SK-N-SH (cell line): ENCODE data around the gene CPEB1. TPM values are rescaled to one million over a fixed set of nuclear protein-coding genes. Genes with fewer than 3 reads are reported as not detected.

Source experiments
- CTCF ChIA-PET: fragments of 300-600, 350-600 bp; formaldehyde crosslinking; extraction: SDS; loops from one replicate; lab custom pipeline; 2021; lab: Yijun Ruan, JAX
- POLR2A ChIA-PET: fragments of 350-600 bp; sonication (Branson Sonifier 250); formaldehyde crosslinking; extraction: SDS; loops from one replicate; lab custom pipeline; 2020; ENCODE audit warnings: antibody characterized with exemption, inconsistent platforms; lab: Yijun Ruan, JAX
- DNase-seq: peaks from one replicate; pipeline ENCODE4 v3.0.0; 2012
- H2AFZ ChIP-seq: fragments of 200-600 bp; sonication (generic); 2 replicates; pipeline ENCODE4 v1.8.1; 2016; ENCODE audit warnings: antibody characterized with exemption, mild to moderate bottlenecking, low read depth
- H3F3A ChIP-seq: fragments of 200-600 bp; sonication (generic); replicated peaks from 2 replicates; pipeline ENCODE3; 2016; ENCODE audit warnings: antibody characterized with exemption, mild to moderate bottlenecking; ENCODE audit not compliant: insufficient read depth
- H3K27ac ChIP-seq, 2 experiments: fragments of 200-500 bp in 1 of 2; fragments of 200-600 bp in 1 of 2; sonication (Bioruptor generic) in 1 of 2; sonication (generic), shearing (Covaris generic) in 1 of 2; 2 replicates each; pipeline versions ENCODE4 v1.5.1 to v1.6.1; 2014 to 2016; ENCODE audit warnings: low read depth in 2 of 2, inconsistent platforms in 1 of 2, low read length in 1 of 2, mild to moderate bottlenecking in 1 of 2, mixed read lengths in 1 of 2
- H3K27me3 ChIP-seq: fragments of 200-600 bp; sonication (generic), shearing (Covaris generic); 2 replicates; pipeline ENCODE4 v1.6.1; 2016; ENCODE audit warnings: mixed run types; ENCODE audit not compliant: insufficient read depth
- H3K36me3 ChIP-seq, 2 experiments: fragments of 200-500 bp in 1 of 2; fragments of 200-600 bp in 1 of 2; sonication (Bioruptor generic) in 1 of 2; sonication (generic) in 1 of 2; replicated peaks in 1 of 2; 2 replicates each; pipeline versions ENCODE3 to v1.5.1; 2014 to 2016; ENCODE audit warnings: low read length in 1 of 2, mild to moderate bottlenecking in 1 of 2; ENCODE audit not compliant: insufficient read depth in 2 of 2, control insufficient read depth in 1 of 2
- H3K4me1 ChIP-seq, 2 experiments: fragments of 200-500 bp in 1 of 2; fragments of 200-600 bp in 1 of 2; sonication (Bioruptor generic) in 1 of 2; sonication (generic), shearing (Covaris generic) in 1 of 2; 2 replicates each; pipeline versions ENCODE4 v1.5.1 to v1.6.1; 2014 to 2016; ENCODE audit warnings: low read depth in 1 of 2, low read length in 1 of 2, mixed run types in 1 of 2; ENCODE audit not compliant: insufficient read depth in 2 of 2, control insufficient read depth in 1 of 2
- H3K4me2 ChIP-seq: fragments of 200-600 bp; sonication (generic), shearing (Covaris generic); 2 replicates; pipeline ENCODE4 v1.6.1; 2017; ENCODE audit warnings: mixed run types
- H3K4me3 ChIP-seq, 2 experiments: fragments of 200-500 bp in 1 of 2; fragments of 200-600 bp in 1 of 2; sonication (Bioruptor generic) in 1 of 2; sonication (generic), shearing (Covaris generic) in 1 of 2; 2 replicates each; pipeline versions ENCODE4 v1.5.1 to v1.8.1; 2014 to 2016; ENCODE audit warnings: low read depth in 2 of 2, inconsistent platforms in 1 of 2, low read length in 1 of 2, mild to moderate bottlenecking in 1 of 2, mixed read lengths in 1 of 2, moderate library complexity in 1 of 2
- H3K79me2 ChIP-seq: fragments of 200-600 bp; sonication (generic); 2 replicates; pipeline ENCODE4 v1.8.1; 2017; ENCODE audit warnings: mild to moderate bottlenecking; ENCODE audit not compliant: insufficient read depth
- H3K9ac ChIP-seq: fragments of 200-600 bp; sonication (generic); 2 replicates; pipeline ENCODE4 v1.6.1; 2017; ENCODE audit warnings: mixed run types
- H3K9me2 ChIP-seq: fragments of 200-600 bp; sonication (generic); 2 replicates; pipeline ENCODE4 v1.6.1; 2017; ENCODE audit warnings: mixed run types
- H3K9me3 ChIP-seq: fragments of 200-600 bp; sonication (generic); 2 replicates; pipeline ENCODE4 v1.6.1; 2017; ENCODE audit warnings: mixed run types, mild to moderate bottlenecking, moderate library complexity
- H4K20me1 ChIP-seq: fragments of 200-600 bp; sonication (generic); 2 replicates; pipeline ENCODE4 v1.6.1; 2017; ENCODE audit warnings: mild to moderate bottlenecking, mixed run types; ENCODE audit not compliant: insufficient read depth
- CHD2 ChIP-seq: fragments of 150-350 bp; IDR thresholded peaks from 2 replicates; pipeline ENCODE4 v1.6.1; 2018; ENCODE audit warnings: low read length; ENCODE audit not compliant: partially characterized antibody
- EP300 ChIP-seq, 2 experiments: IDR thresholded peaks; 2 replicates each; pipeline versions ENCODE4 v1.4.0 to v1.6.1; 2012; ENCODE audit warnings: borderline replicate concordance in 1 of 2, low read depth in 1 of 2, low read length in 1 of 2
- FOSL2 ChIP-seq: IDR thresholded peaks from 2 replicates; pipeline ENCODE4 v1.4.0; 2012; ENCODE audit warnings: low read depth, mild to moderate bottlenecking, moderate library complexity, borderline replicate concordance
- GATA2 ChIP-seq: sonication (generic); formaldehyde crosslinking; IDR thresholded peaks from 2 replicates; pipeline ENCODE4 v1.5.0; 2020; ENCODE audit warnings: mild to moderate bottlenecking, missing genetic modification reagents
- JUND ChIP-seq: IDR thresholded peaks from 2 replicates; pipeline ENCODE4 v1.4.0; 2012
- MEF2A ChIP-seq: IDR thresholded peaks from 2 replicates; pipeline ENCODE4 v1.4.0; 2012; ENCODE audit warnings: low read depth, borderline replicate concordance
- MXI1 ChIP-seq: IDR thresholded peaks from 2 replicates; pipeline ENCODE4 v1.6.1; 2012; ENCODE audit warnings: mild to moderate bottlenecking, low read depth, low read length, improper control_type of control experiment
- NRF1 ChIP-seq: IDR thresholded peaks from 2 replicates; pipeline ENCODE4 v1.6.1; 2012; ENCODE audit warnings: low read depth, mild to moderate bottlenecking, low read length
- PBX3 ChIP-seq: IDR thresholded peaks from 2 replicates; pipeline ENCODE4; 2012
- RAD21 ChIP-seq: IDR thresholded peaks from 2 replicates; pipeline ENCODE4 v1.6.1; 2012; ENCODE audit warnings: mild to moderate bottlenecking, low read length
- RCOR1 ChIP-seq: fragments of 150-350 bp; IDR thresholded peaks from 2 replicates; pipeline ENCODE4 v1.6.1; 2017; ENCODE audit warnings: antibody characterized with exemption, low read length
- RFX5 ChIP-seq: IDR thresholded peaks from 2 replicates; pipeline ENCODE4 v1.6.1; 2012; ENCODE audit warnings: mild to moderate bottlenecking, improper control_type of control experiment, low read length
- TEAD4 ChIP-seq: IDR thresholded peaks from 2 replicates; pipeline ENCODE4 v1.4.0; 2012; ENCODE audit warnings: mild to moderate bottlenecking, borderline replicate concordance; ENCODE audit not compliant: insufficient read depth
- USF2 ChIP-seq: fragments of 150-350 bp; IDR thresholded peaks from 2 replicates; pipeline ENCODE4 v1.6.1; 2017; ENCODE audit warnings: antibody characterized with exemption, low read length, low read depth, borderline replicate concordance
- ZBTB33 ChIP-seq: IDR thresholded peaks from 2 replicates; pipeline ENCODE4 v1.4.0; 2012; ENCODE audit warnings: low read depth, borderline replicate concordance
- WGBS: methylation state at CpG from one replicate; pipeline ENCODE4 v1.1.6; 2017; ENCODE audit warnings: low lambda C conversion rate; 5-methylcytosine and 5-hydroxymethylcytosine counted together
- polyA plus RNA-seq, 3 experiments: library from polyadenylated mRNA; depleted of rRNA; stranded (reverse); fragments of >200 nt; gene quantifications; 2 replicates each; pipeline ENCODE4 v1.2.3, GENCODE V29; 2012
- TF ChIP-seq, protein P1 (sequence below): IDR thresholded peaks from 2 replicates; pipeline ENCODE4 v1.4.0; 2012; ENCODE audit warnings: low read depth
- TF ChIP-seq, protein P2 (sequence below): fragments of 200-600 bp; sonication (generic); IDR thresholded peaks from 2 replicates; pipeline ENCODE4 v1.6.1; 2017; ENCODE audit warnings: antibody characterized with exemption, mild to moderate bottlenecking, moderate library complexity

The CPEB1 gene
- polyA plus RNA-seq, 1 of the 3 experiments (the other 2 are of a cell fraction) = 2.6 TPM

- WGBS = 85% methylated on average over 2 of the region's 2 CpGs
- ChIA-PET POLR2A (no interaction called here), CTCF (interaction anchor here (1.4 kb wide), 2 partner anchors 27 to 37 kb away, joined by 5 read pairs; partner anchors contain the start of gene RPS17)
- Histone ChIP-seq H3K4me1 (peaks cover 9 to 21% of the 10 kb centered on the region in 2 experiments; a peak in 2 of 4 replicates), H3K27me3 (no peaks in the 10 kb centered on the region), H4K20me1 (no peaks in the 10 kb centered on the region), H3K9me2 (no peaks in the 10 kb centered on the region), H3K79me2 (no peaks in the 10 kb centered on the region), H2AFZ (no peak overlapping the region), H3K36me3 (no peaks in the 10 kb centered on the region), H3K4me3 (no peak overlapping the region), H3K4me2 (no peak overlapping the region), H3K9me3 (no peaks in the 10 kb centered on the region), H3F3A (no peaks in the 10 kb centered on the region), H3K9ac (no peak overlapping the region), H3K27ac (peak overlapping the region in 1 of 2 experiments; percentile 62; a peak in 1 of 4 replicates)
- TF ChIP-seq CHD2 (no peak), FOSL2 (no peak), EP300 (IDR thresholded peaks at IDR 0.05; ENCODE audit: borderline replicate concordance in 1 of 2, low read depth in 1 of 2, low read length in 1 of 2) (no peak), ZBTB33 (no peak), RAD21 (no peak), MXI1 (no peak), RCOR1 (no peak), MEF2A (no peak), JUND (no peak), PBX3 (no peak), NRF1 (no peak), GATA2 (no peak)
- TF ChIP-seq, protein P1, sequence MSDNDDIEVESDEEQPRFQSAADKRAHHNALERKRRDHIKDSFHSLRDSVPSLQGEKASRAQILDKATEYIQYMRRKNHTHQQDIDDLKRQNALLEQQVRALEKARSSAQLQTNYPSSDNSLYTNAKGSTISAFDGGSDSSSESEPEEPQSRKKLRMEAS = no peak
- no peak for DNase-seq
These were observed 79.5 kb downstream of the CPEB1 start for GRCh38 chr15:82567661-82568060.

DNA sequence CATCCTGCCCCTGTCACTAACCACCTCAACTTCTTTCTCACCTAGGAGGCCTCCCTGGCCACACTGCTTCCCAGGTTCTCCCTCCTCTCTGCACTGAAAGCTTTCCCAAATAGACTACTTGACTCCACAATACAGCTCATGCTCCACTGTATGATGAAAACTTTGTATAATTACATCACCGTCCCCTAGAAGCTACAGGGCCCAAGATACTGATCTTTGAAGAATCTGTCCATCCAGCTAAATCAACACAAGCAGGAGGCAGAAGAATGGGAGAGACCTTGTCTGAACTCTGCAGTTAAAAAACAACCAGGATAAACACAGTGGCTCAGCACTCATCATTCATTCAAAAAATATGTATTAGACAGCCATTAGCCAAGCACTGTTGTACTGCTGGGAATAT, 80.5 kb downstream of the CPEB1 start:
- H3K27ac ChIP-seq = peak overlapping the region in 1 of 2 experiments; percentile 62; a peak in 2 of 4 replicates

More for the DNA sequence above, 80.5 kb downstream of the CPEB1 start:
- 65% methylated on average over 1 of the region's 1 CpG for WGBS
- Histone ChIP-seq H3K4me1 (peaks cover 9 to 13% of the 10 kb centered on the region in 2 experiments; a peak in 2 of 4 replicates), H3K79me2 (no peaks in the 10 kb centered on the region), H4K20me1 (no peaks in the 10 kb centered on the region), H3K9me2 (no peaks in the 10 kb centered on the region), H3F3A (no peaks in the 10 kb centered on the region), H2AFZ (no peak overlapping the region), H3K4me2 (peak overlapping the region; percentile 11; the same call in 1 of the 2 replicates), H3K4me3 (no peak overlapping the region), H3K27me3 (no peaks in the 10 kb centered on the region), H3K9ac (no peak overlapping the region), H3K9me3 (no peaks in the 10 kb centered on the region), H3K36me3 (no peaks in the 10 kb centered on the region)
- CTCF ChIA-PET = interaction anchor here (0.7 to 1.4 kb wide), 2 partner anchors 10 kb away, joined by 3 read pairs; no protein-coding TSS in a partner anchor
- no peak for DNase-seq
- POLR2A ChIA-PET = no interaction called here
- no peak for TF ChIP-seq RCOR1
- no peak for TF ChIP-seq RFX5
- TF ChIP-seq USF2 = no peak
- no peak for TF ChIP-seq MXI1
- no peak for TF ChIP-seq TEAD4
- TF ChIP-seq PBX3 = no peak
- no peak for TF ChIP-seq RAD21
- TF ChIP-seq, protein P2, sequence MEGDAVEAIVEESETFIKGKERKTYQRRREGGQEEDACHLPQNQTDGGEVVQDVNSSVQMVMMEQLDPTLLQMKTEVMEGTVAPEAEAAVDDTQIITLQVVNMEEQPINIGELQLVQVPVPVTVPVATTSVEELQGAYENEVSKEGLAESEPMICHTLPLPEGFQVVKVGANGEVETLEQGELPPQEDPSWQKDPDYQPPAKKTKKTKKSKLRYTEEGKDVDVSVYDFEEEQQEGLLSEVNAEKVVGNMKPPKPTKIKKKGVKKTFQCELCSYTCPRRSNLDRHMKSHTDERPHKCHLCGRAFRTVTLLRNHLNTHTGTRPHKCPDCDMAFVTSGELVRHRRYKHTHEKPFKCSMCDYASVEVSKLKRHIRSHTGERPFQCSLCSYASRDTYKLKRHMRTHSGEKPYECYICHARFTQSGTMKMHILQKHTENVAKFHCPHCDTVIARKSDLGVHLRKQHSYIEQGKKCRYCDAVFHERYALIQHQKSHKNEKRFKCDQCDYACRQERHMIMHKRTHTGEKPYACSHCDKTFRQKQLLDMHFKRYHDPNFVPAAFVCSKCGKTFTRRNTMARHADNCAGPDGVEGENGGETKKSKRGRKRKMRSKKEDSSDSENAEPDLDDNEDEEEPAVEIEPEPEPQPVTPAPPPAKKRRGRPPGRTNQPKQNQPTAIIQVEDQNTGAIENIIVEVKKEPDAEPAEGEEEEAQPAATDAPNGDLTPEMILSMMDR = no peak
- TF ChIP-seq, all 33 proteins: peak for 0
